Fibroblast of lung (primary cell): Measurements from ENCODE around the gene LCLAT1.

Experiments used
- CTCF ChIP-seq, 2 donors: IDR thresholded peaks in 1 of 2; conservative IDR thresholded peaks in 1 of 2; 1 replicate in 1 of 2; 2 replicates in 1 of 2; pipeline ENCODE4 v1.5.1; 2011 to 2012; ENCODE audit warnings: low read length in 2 of 2, control low read depth in 1 of 2, inconsistent platforms in 1 of 2, low read depth in 1 of 2, mild to moderate bottlenecking in 1 of 2
- EZH2 ChIP-seq: IDR thresholded peaks from 2 replicates; pipeline ENCODE4 v1.5.1; 2012; ENCODE audit warnings: low read length, control low read depth, mild to moderate bottlenecking; ENCODE audit errors: missing control alignments

GRCh38 chr2:30590407-30590806 lies 143.4 kb downstream of the LCLAT1 start:
- TF ChIP-seq CTCF (conservative IDR thresholded peaks at IDR 0.05 in 1 of 2, IDR thresholded peaks at IDR 0.05 in 1 of 2; ENCODE audit: low read depth in 1 of 2, low read length in 2 of 2) (no peak), EZH2 (no peak)
